ENCODE data around the gene MAPK12. TPM values are rescaled to one million over a fixed set of nuclear protein-coding genes. Genes with fewer than 3 reads are reported as not detected.

Gene MAPK12
- total and polyA plus RNA-seq, 4 donors = 13.2 to 57.6 (median 25.4) TPM

DNA sequence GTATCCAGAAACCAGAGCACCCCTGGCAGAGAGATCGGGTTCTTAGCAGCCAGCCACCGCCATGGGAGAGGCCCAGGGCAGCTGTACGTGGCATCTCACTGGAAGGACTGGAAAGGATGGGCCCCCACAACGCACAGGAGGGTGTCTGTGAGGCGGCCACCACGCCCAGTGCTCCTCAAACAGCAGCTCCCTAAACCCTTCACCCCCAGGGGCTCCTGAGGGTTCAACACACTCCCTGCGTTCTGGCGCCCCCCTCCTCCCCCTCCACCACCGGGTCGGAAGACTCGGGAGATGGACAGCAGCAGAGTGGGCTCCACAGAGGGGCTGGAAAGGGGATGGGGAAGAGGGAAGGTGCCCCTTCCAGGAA, 1.1 kb downstream of the MAPK12 start:
- H3K27ac ChIP-seq (ENCODE audit: low read depth, low read length) = no peak overlapping the region
- peaks cover 69% of the 10 kb centered on the region for H3K36me3 ChIP-seq (ENCODE audit: control insufficient read depth, insufficient read depth, low read length)
- H3K27me3 ChIP-seq (ENCODE audit: control insufficient read depth, insufficient read depth, low read length) = no peaks in the 10 kb centered on the region
- H3K4me3 ChIP-seq (ENCODE audit: low read depth, low read length) = peak overlapping the region; percentile 42
- DNase-seq (ENCODE audit: low read depth in 4 of 6, low spot score in 6 of 6) = no peak
- no peaks in the 10 kb centered on the region for H3K9me3 ChIP-seq (ENCODE audit: control insufficient read depth, insufficient read depth, low read length)
- 32% methylated on average over 7 of the region's 11 CpGs for WGBS (ENCODE audit: insufficient coverage)
- peaks cover 33% of the 10 kb centered on the region for H3K4me1 ChIP-seq (ENCODE audit: control insufficient read depth, insufficient read depth, low read length)

DNA sequence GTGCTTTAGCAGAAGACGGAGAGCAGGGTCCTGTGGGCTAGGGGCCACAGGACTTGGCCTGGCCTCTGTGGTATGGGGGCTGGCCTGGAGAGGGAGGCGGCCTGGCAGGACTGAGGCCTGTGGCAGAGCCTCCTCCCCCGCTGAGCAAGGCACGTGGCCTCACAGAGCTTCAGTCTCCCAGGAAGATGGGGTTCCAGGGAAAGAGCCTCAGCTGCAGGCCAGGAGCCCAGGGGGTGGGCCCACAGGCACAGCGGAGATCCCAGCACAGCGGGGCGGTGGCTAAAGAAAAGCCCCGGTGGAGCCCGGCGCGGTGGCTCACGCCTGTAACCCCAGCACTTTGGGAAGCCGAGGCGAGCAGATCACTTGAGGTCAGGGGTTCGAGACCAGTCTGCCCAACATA, 2.2 kb downstream of the MAPK12 start:
- Histone ChIP-seq H3K9me3 (ENCODE audit: control insufficient read depth, insufficient read depth, low read length) (no peaks in the 10 kb centered on the region), H3K36me3 (ENCODE audit: control insufficient read depth, insufficient read depth, low read length) (peaks cover 69% of the 10 kb centered on the region), H3K4me1 (ENCODE audit: control insufficient read depth, insufficient read depth, low read length) (peaks cover 33% of the 10 kb centered on the region), H3K27me3 (ENCODE audit: control insufficient read depth, insufficient read depth, low read length) (no peaks in the 10 kb centered on the region), H3K4me3 (ENCODE audit: low read depth, low read length) (no peak overlapping the region), H3K27ac (ENCODE audit: low read depth, low read length) (no peak overlapping the region)
- no peak for DNase-seq (ENCODE audit: low read depth in 4 of 6, low spot score in 6 of 6)
- 87% methylated on average over 12 of the region's 15 CpGs for WGBS (ENCODE audit: insufficient coverage)

DNA sequence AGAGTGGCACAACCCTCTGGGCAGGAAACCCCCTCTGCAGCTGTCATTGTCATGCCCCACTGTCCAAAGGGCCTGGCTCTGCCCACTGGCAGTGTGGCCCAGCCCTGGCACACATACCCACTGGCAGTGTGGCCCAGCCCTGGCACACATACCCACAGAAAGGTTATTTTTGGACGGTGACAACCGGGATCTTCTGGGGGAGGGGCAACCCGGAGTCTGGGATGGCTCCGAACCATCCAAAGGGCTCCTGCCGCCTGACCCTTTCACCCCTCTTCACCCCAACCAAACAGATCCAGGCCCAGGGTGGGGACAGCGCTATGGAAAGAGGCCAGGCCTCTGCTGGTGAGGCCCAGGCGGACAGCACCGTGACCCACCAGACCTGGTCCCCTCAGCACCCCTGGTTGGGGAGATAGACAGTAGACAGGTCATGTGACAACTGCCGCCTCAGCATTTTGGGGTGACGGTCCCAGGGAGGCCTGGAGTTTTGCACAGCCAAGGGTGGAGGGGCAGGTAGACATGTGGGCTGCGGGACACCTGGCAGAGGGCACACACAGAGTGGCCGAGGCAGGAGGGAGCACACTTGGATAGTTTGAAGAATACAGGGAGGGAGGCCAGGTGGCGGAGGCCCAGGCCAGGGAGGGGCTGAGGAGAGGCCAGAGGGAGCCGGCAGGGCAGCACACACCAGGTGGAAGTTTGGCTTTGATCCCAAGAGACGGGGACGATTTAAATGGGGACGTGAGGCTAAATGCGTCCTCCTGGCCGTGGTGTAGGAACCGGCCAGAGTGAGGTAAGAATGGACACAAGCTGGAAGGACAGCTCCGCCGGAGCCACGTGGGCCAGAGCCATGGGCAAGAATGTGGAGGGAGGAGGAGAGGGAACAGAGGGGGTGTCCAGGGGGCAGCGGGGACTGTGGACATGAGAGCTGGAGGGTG, 2.9 kb downstream of the MAPK12 start:
- whole genome bisulfite sequencing (ENCODE audit: insufficient coverage) = 83% methylated on average over 20 of the region's 24 CpGs
- no peaks in the 10 kb centered on the region for H3K27me3 ChIP-seq (ENCODE audit: control insufficient read depth, insufficient read depth, low read length)
- peaks cover 69% of the 10 kb centered on the region for H3K36me3 ChIP-seq (ENCODE audit: control insufficient read depth, insufficient read depth, low read length)
- H3K27ac ChIP-seq (ENCODE audit: low read depth, low read length) = no peak overlapping the region
- H3K4me1 ChIP-seq (ENCODE audit: control insufficient read depth, insufficient read depth, low read length) = peaks cover 33% of the 10 kb centered on the region
- no peak overlapping the region for H3K4me3 ChIP-seq (ENCODE audit: low read depth, low read length)
- no peak for DNase-seq (ENCODE audit: low read depth in 4 of 6, low spot score in 6 of 6)
- H3K9me3 ChIP-seq (ENCODE audit: control insufficient read depth, insufficient read depth, low read length) = no peaks in the 10 kb centered on the region

DNA sequence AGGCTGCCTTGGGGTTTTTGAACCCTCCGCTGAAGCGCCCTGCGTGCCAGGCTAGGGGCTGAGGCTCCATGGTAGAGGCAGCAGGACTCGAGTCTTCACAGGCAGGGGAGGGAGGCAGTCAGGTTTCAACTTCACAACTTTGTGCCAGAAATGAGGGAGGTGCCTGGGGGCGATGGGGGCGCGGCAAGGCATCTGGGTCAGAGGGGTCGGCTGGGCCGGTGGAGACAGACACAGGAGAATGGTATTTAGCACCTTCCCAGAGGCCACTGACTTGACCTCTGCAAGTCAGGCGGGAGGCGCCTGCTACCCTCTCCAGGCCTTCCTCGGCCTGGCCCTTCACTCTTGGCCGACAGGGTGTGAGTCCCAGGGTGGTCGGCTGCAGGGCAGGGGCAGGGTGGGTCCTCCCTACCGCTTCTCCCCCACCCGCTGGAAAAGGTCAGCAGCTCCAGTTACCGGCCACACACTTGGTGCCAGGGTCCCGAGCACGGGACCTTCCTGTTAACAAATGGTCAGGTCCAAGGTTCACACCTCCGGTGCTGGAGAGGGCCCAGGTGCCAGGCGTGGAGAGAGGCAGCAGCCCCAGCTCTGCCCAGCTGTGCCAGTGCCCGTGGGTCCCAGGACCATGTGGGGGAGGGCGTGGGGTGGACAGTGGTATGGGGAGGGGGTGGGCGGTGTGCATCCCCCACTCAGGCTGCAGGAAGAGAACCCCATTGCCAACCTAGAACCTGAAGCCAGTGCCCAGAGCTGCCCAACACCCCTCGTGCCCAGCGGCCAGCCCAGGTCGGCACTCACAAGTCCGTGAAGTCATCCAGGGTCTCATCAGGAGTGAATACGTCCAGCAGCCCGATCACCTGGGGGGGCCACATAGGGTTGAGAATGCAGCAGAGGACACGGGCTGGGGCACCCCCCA, 3.8 kb downstream of the MAPK12 start:
- WGBS (ENCODE audit: insufficient coverage) = 82% methylated on average over 25 of the region's 31 CpGs
- Histone ChIP-seq H3K4me3 (ENCODE audit: low read depth, low read length) (no peak overlapping the region), H3K9me3 (ENCODE audit: control insufficient read depth, insufficient read depth, low read length) (no peaks in the 10 kb centered on the region), H3K36me3 (ENCODE audit: control insufficient read depth, insufficient read depth, low read length) (peaks cover 69% of the 10 kb centered on the region), H3K27ac (ENCODE audit: low read depth, low read length) (no peak overlapping the region), H3K4me1 (ENCODE audit: control insufficient read depth, insufficient read depth, low read length) (peaks cover 28% of the 10 kb centered on the region), H3K27me3 (ENCODE audit: control insufficient read depth, insufficient read depth, low read length) (no peaks in the 10 kb centered on the region)
- DNase-seq (ENCODE audit: low read depth in 4 of 6, low spot score in 6 of 6) = no peak

DNA sequence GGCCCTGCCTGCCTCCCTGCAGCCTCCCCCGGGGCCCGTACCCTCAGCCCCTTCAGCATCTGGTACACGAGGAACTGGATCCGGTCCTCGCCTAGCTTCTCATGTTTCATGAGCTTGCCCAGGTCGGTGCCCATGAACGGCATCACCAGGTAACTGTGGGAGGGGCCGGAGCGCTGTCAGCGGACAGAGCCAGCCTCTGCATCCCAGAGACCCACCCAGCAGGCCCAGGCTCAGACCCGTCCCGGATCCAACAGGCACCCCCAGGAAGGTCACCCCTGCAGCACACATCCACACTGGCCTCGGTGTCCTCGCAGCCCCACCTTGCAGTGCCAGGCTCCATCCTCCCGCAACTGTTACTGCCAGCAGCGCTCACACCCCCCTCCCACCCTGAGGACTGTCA, 4.4 kb downstream of the MAPK12 start:
- no peak for DNase-seq (ENCODE audit: low read depth in 4 of 6, low spot score in 6 of 6)
- no peaks in the 10 kb centered on the region for H3K9me3 ChIP-seq (ENCODE audit: control insufficient read depth, insufficient read depth, low read length)
- H3K27ac ChIP-seq (ENCODE audit: low read depth, low read length) = no peak overlapping the region
- H3K4me3 ChIP-seq (ENCODE audit: low read depth, low read length) = no peak overlapping the region
- H3K27me3 ChIP-seq (ENCODE audit: control insufficient read depth, insufficient read depth, low read length) = no peaks in the 10 kb centered on the region
- H3K4me1 ChIP-seq (ENCODE audit: control insufficient read depth, insufficient read depth, low read length) = peaks cover 28% of the 10 kb centered on the region
- WGBS (ENCODE audit: insufficient coverage) = 91% methylated on average over 13 of the region's 16 CpGs
- H3K36me3 ChIP-seq (ENCODE audit: control insufficient read depth, insufficient read depth, low read length) = peaks cover 76% of the 10 kb centered on the region

DNA sequence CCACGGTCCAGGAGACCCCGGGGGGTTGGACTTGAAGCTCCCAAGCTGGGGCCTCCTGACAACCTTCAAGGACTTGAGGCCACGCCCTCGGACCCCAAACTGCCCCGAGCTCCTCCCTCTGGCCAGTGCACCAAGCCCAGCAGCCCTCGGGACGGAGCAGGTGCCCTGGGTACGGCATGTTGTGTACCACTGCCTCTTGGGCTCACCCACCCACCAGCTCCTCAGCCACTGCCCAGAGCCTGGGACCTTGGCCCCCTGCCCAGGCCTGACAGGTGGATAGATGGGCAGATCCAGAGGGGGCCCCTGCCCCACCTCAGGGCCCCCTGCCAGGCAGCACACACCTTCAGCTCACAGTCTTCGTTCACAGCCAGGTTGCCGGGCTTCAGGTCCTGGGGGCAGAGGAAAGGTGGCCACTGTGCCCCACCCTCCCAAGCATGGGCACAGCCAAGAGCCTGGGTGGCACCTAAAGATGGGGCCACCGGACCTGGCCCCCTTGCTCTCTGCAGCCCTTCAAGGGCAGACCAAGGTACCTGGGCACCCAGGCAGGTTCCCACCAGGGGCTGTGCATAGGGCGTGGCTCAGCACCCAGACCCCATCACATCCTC, 5.1 kb downstream of the MAPK12 start:
- Histone ChIP-seq H3K36me3 (ENCODE audit: control insufficient read depth, insufficient read depth, low read length) (peaks cover 80% of the 10 kb centered on the region), H3K4me1 (ENCODE audit: control insufficient read depth, insufficient read depth, low read length) (peaks cover 31% of the 10 kb centered on the region), H3K27ac (ENCODE audit: low read depth, low read length) (no peak overlapping the region), H3K9me3 (ENCODE audit: control insufficient read depth, insufficient read depth, low read length) (no peaks in the 10 kb centered on the region), H3K27me3 (ENCODE audit: control insufficient read depth, insufficient read depth, low read length) (no peaks in the 10 kb centered on the region), H3K4me3 (ENCODE audit: low read depth, low read length) (no peak overlapping the region)
- DNase-seq (ENCODE audit: low read depth in 4 of 6, low spot score in 6 of 6) = no peak
- WGBS (ENCODE audit: insufficient coverage) = 91% methylated on average over 10 of the region's 12 CpGs

DNA sequence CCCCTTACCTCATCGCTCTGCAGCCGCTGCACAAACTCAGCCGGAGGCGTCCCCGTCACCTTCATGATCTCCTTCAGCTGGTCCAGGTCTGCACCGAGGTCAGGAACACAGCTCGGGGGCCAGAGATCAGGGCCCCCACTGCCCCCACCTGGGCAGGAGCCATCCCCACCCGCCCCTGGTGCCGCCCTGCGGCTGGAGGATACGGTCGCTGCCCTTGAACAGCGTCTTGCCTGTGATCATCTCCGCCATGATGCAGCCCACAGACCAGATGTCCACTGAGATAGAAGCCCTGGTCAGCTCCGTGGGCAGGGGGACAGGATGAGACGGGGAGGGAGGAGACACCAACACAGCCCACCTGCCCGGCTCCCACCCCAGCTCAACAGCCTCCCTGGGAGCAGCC, 5.9 kb downstream of the MAPK12 start:
- Histone ChIP-seq H3K27me3 (ENCODE audit: control insufficient read depth, insufficient read depth, low read length) (no peaks in the 10 kb centered on the region), H3K4me1 (ENCODE audit: control insufficient read depth, insufficient read depth, low read length) (peaks cover 32% of the 10 kb centered on the region), H3K4me3 (ENCODE audit: low read depth, low read length) (no peak overlapping the region), H3K9me3 (ENCODE audit: control insufficient read depth, insufficient read depth, low read length) (no peaks in the 10 kb centered on the region), H3K27ac (ENCODE audit: low read depth, low read length) (no peak overlapping the region), H3K36me3 (ENCODE audit: control insufficient read depth, insufficient read depth, low read length) (peaks cover 80% of the 10 kb centered on the region)
- no peak for DNase-seq (ENCODE audit: low read depth in 4 of 6, low spot score in 6 of 6)
- 93% methylated on average over 16 of the region's 17 CpGs for WGBS (ENCODE audit: insufficient coverage)

DNA sequence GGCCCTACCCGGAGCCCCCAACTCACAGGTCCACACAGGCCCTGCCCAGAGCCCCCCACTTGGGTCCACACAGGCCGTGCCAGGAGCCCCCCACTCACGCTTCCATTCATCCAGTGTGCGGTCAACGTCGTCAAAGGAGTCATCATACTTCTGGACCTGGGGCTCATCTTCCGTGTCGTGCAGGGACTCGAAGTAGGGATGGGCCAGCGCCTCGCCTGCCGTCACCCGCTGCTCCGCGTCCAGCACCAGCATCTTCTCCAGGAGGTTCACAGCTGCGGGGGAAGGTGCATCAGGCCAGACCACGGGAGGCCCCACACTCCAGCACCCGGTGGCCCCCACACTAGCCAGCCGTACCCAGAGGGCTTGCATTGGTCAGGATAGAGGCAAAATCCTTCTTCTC, 6.4 kb downstream of the MAPK12 start:
- peaks cover 80% of the 10 kb centered on the region for H3K36me3 ChIP-seq (ENCODE audit: control insufficient read depth, insufficient read depth, low read length)
- H3K9me3 ChIP-seq (ENCODE audit: control insufficient read depth, insufficient read depth, low read length) = no peaks in the 10 kb centered on the region
- no peaks in the 10 kb centered on the region for H3K27me3 ChIP-seq (ENCODE audit: control insufficient read depth, insufficient read depth, low read length)
- peaks cover 32% of the 10 kb centered on the region for H3K4me1 ChIP-seq (ENCODE audit: control insufficient read depth, insufficient read depth, low read length)
- H3K4me3 ChIP-seq (ENCODE audit: low read depth, low read length) = no peak overlapping the region
- no peak overlapping the region for H3K27ac ChIP-seq (ENCODE audit: low read depth, low read length)
- 91% methylated on average over 18 of the region's 19 CpGs for WGBS (ENCODE audit: insufficient coverage)
- no peak for DNase-seq (ENCODE audit: low read depth in 4 of 6, low spot score in 6 of 6)

DNA sequence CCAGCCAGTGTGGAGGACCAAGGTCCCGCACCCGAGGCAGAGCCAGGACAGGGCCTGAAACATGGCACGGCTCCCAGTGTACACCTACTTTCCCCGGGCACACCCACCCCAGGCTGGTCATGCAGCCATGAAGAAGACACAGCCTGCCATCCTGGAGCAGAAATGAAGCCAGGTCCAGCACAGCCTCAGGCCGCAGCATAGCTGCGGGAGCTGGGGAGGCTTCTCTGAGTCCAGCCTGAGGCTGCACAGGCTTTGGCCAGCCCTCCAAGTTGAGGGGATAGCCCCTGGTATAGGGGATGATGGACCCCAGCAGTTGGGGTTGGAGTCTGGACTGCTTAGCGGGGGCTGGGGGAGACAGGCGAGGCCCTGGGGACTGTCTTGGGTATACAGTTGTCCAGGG, 7.5 kb downstream of the MAPK12 start:
- 81% methylated on average over 8 of the region's 8 CpGs for WGBS (ENCODE audit: insufficient coverage)

More for the DNA sequence above, 7.5 kb downstream of the MAPK12 start:
- Histone ChIP-seq H3K9me3 (ENCODE audit: control insufficient read depth, insufficient read depth, low read length) (no peaks in the 10 kb centered on the region), H3K4me1 (ENCODE audit: control insufficient read depth, insufficient read depth, low read length) (peaks cover 32% of the 10 kb centered on the region), H3K4me3 (ENCODE audit: low read depth, low read length) (no peak overlapping the region), H3K27me3 (ENCODE audit: control insufficient read depth, insufficient read depth, low read length) (no peaks in the 10 kb centered on the region), H3K36me3 (ENCODE audit: control insufficient read depth, insufficient read depth, low read length) (peaks cover 84% of the 10 kb centered on the region), H3K27ac (ENCODE audit: low read depth, low read length) (no peak overlapping the region)
- DNase-seq (ENCODE audit: low read depth in 4 of 6, low spot score in 6 of 6) = no peak
